Cardiac muscle cell (in vitro differentiated cells and primary cell): ENCODE results near the gene CSRNP3. TPM values are rescaled to one million over a fixed set of nuclear protein-coding genes. Genes with fewer than 3 reads are reported as not detected.

Experiments used
- DNase-seq, 2 donors: peaks; one replicate each; pipeline versions ENCODE4 v3.0.0 to v3.0.0-alpha.2; 2010 to 2017; ENCODE audit warnings: low read depth in 1 of 2, low spot score in 1 of 2
- H3K27ac ChIP-seq: fragments of 200-600 bp; sonication (generic); 2 replicates; pipeline ENCODE4 v1.5.1; 2016
- H3K27me3 ChIP-seq: fragments of 200-600 bp; sonication (generic); 2 replicates; pipeline ENCODE4 v1.6.0; 2016; ENCODE audit warnings: control low read depth
- H3K36me3 ChIP-seq: fragments of 200-600 bp; sonication (generic); 2 replicates; pipeline ENCODE4 v1.5.1; 2016; ENCODE audit warnings: control low read depth
- H3K4me1 ChIP-seq: fragments of 200-600 bp; sonication (generic); 2 replicates; pipeline ENCODE4 v1.8.1; 2017; ENCODE audit warnings: low read depth, mild to moderate bottlenecking, mixed run types
- H3K4me3 ChIP-seq: fragments of 200-600 bp; sonication (generic); 2 replicates; pipeline ENCODE4 v1.5.1; 2016; ENCODE audit warnings: mild to moderate bottlenecking
- H3K9me3 ChIP-seq: fragments of 200-600 bp; sonication (generic); 2 replicates; pipeline ENCODE4 v1.5.1; 2017; ENCODE audit warnings: low read depth, mild to moderate bottlenecking, control low read depth
- CTCF ChIP-seq: IDR thresholded peaks from 2 replicates; pipeline ENCODE4 v1.5.1; 2012; ENCODE audit warnings: low read depth, mild to moderate bottlenecking, low read length
- polyA plus RNA-seq: library from polyadenylated mRNA; unstranded; fragments of >200 nt; fragmentation: Nextera tagmentation; extraction: Ambion mirVana; gene quantifications from 2 replicates; pipeline ENCODE4 v1.2.1, GENCODE V29; 2016
- total RNA-seq: library from RNA; depleted of rRNA; stranded (reverse); fragments of >200 nt; gene quantifications from 2 replicates; pipeline ENCODE4 v1.2.3, GENCODE V29; 2016

The CSRNP3 gene
- total and polyA plus RNA-seq, 2 experiments from 2014 or later = 11.5 to 13.8 TPM

- DNase-seq = no peak
- Histone ChIP-seq H3K4me1 (no peaks in the 10 kb centered on the region), H3K27me3 (no peaks in the 10 kb centered on the region)
These were observed 197.1 kb downstream of the CSRNP3 start for GRCh38 chr2:165666605-165667004.

GRCh38 chr2:165667375-165667774 is 197.9 kb downstream of the CSRNP3 start:
- H3K27me3 ChIP-seq = no peaks in the 10 kb centered on the region
- H3K4me3 ChIP-seq = no peak overlapping the region
- no peaks in the 10 kb centered on the region for H3K36me3 ChIP-seq
- no peaks in the 10 kb centered on the region for H3K9me3 ChIP-seq
- DNase-seq = no peak
- no peak overlapping the region for H3K27ac ChIP-seq
- no peaks in the 10 kb centered on the region for H3K4me1 ChIP-seq
- TF ChIP-seq CTCF = no peak

More at GRCh38 chr2:165666605-165667004, 197.1 kb downstream of the CSRNP3 start:
- no peak overlapping the region for H3K27ac ChIP-seq
- TF ChIP-seq CTCF = no peak
- no peak overlapping the region for H3K4me3 ChIP-seq
- no peaks in the 10 kb centered on the region for H3K36me3 ChIP-seq
- H3K9me3 ChIP-seq = no peaks in the 10 kb centered on the region

- no peaks in the 10 kb centered on the region for H3K27me3 ChIP-seq
- peaks cover 5% of the 10 kb centered on the region for H3K36me3 ChIP-seq
- peaks cover 8% of the 10 kb centered on the region for H3K4me1 ChIP-seq
- no peak overlapping the region for H3K27ac ChIP-seq
- TF ChIP-seq CTCF = no peak
- no peak for DNase-seq
- H3K9me3 ChIP-seq = no peaks in the 10 kb centered on the region
- no peak overlapping the region for H3K4me3 ChIP-seq
These were observed 205.3 kb downstream of the CSRNP3 start for GRCh38 chr2:165674780-165675179.

- peaks cover 5% of the 10 kb centered on the region for H3K36me3 ChIP-seq
- no peak for TF ChIP-seq CTCF
- H3K27ac ChIP-seq = no peak overlapping the region
- H3K4me1 ChIP-seq = peaks cover 8% of the 10 kb centered on the region
- H3K27me3 ChIP-seq = no peaks in the 10 kb centered on the region
- H3K9me3 ChIP-seq = no peaks in the 10 kb centered on the region
- DNase-seq = no peak
- no peak overlapping the region for H3K4me3 ChIP-seq
These were observed 206.1 kb downstream of the CSRNP3 start for GRCh38 chr2:165675551-165675968.

- H3K9me3 ChIP-seq = no peaks in the 10 kb centered on the region
- DNase-seq = no peak
These were observed 209.4 kb downstream of the CSRNP3 start for GRCh38 chr2:165678882-165679281.

More at GRCh38 chr2:165678882-165679281, 209.4 kb downstream of the CSRNP3 start:
- Histone ChIP-seq H3K27me3 (no peaks in the 10 kb centered on the region), H3K4me1 (peaks cover 33% of the 10 kb centered on the region), H3K27ac (no peak overlapping the region), H3K4me3 (no peak overlapping the region), H3K36me3 (peaks cover 5% of the 10 kb centered on the region)
- no peak for TF ChIP-seq CTCF
